ENCODE results near the gene C7orf33. TPM values are rescaled to one million over a fixed set of nuclear protein-coding genes. Genes with fewer than 3 reads are reported as not detected.

C7orf33 gene
- total RNA-seq, 4 donors from 2014 or later: not detected

DNA sequence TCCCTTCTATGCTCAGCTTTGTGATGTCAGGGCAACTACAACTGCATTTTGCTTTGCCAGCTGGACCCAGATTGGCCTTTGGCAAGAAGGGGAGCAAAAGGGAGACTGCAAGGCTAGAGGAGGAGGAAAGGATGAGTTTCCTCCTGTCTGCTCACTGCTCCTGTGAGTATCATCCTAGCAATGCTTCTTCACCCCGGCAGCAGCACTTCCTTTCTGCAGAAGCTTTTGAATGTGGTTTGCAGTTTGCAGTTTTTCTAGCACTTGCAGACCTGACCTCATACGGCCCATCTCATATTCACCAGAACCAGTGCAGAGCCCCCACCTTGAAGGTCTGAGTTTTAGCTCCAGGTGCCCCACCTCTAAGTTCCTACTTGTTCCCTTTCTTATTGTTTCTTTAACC lies 14.8 kb downstream of the C7orf33 start:
- 56 to 65% methylated on average over 2 of the region's 2 CpGs for WGBS, 2 donors (ENCODE audit: low coverage in 1 of 2)
- DNase-seq: no peak
- TF ChIP-seq EP300 (IDR thresholded peaks at IDR 0.05; ENCODE audit: low read depth) (no peak), POLR2AphosphoS5 (IDR thresholded peaks at IDR 0.05) (no peak), POLR2A (IDR thresholded peaks at IDR 0.05) (no peak)
- TF ChIP-seq, protein P1, sequence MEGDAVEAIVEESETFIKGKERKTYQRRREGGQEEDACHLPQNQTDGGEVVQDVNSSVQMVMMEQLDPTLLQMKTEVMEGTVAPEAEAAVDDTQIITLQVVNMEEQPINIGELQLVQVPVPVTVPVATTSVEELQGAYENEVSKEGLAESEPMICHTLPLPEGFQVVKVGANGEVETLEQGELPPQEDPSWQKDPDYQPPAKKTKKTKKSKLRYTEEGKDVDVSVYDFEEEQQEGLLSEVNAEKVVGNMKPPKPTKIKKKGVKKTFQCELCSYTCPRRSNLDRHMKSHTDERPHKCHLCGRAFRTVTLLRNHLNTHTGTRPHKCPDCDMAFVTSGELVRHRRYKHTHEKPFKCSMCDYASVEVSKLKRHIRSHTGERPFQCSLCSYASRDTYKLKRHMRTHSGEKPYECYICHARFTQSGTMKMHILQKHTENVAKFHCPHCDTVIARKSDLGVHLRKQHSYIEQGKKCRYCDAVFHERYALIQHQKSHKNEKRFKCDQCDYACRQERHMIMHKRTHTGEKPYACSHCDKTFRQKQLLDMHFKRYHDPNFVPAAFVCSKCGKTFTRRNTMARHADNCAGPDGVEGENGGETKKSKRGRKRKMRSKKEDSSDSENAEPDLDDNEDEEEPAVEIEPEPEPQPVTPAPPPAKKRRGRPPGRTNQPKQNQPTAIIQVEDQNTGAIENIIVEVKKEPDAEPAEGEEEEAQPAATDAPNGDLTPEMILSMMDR (IDR thresholded peaks at IDR 0.05): no peak
- in situ Hi-C loops (cut with MboI; ENCODE audit: low pct_ligation_motif_present in 1 of 4, low pct_unique_long_range_greater_than_20kb in 1 of 4, low sequenced_read_pairs in 3 of 4) (no loop called here), intact Hi-C loops (cut with DNase I; ENCODE audit: low total_unique reads) (no loop called here)
- Histone ChIP-seq H3K4me1 (no peaks in the 10 kb centered on the region), H3K27ac (no peak overlapping the region), H3K27me3 (peaks cover 25% of the 10 kb centered on the region), H3K4me3 (no peak overlapping the region), H3K9me3 (peaks cover 0 to 5% of the 10 kb centered on the region in 2 donors), H3K36me3 (no peaks in the 10 kb centered on the region)

DNA sequence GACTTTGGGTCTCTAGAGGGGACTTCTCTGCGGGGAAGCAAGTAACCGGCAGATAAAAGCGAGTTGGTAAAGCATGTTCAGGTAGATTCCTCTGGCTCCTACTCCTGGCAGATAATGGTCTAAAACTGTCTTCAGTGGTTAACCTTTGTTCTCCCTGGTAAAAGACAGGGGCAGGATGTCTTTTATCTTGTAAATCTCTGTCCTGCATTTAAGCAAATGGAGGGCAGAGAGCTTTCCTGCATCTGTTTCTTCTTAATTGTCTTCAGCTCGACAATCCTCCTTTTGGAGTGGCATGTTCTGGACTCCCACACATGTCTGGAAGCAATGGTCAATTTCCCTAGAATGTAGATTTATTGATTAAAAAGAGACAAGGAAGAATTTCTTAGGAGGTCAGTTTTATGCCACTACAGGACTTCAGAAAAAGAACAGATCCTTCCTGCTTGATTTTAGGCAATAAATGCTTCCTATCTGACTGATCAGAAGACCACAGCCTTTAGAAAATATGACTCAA lies 16.6 kb downstream of the C7orf33 start:
- Histone ChIP-seq H3K36me3 (no peaks in the 10 kb centered on the region), H3K9me3 (peaks cover 0 to 5% of the 10 kb centered on the region in 2 donors), H3K27me3 (peaks cover 25% of the 10 kb centered on the region), H3K4me1 (no peaks in the 10 kb centered on the region), H3K27ac (no peak overlapping the region), H3K4me3 (no peak overlapping the region)
- no peak for DNase-seq
- TF ChIP-seq, protein P1 (IDR thresholded peaks at IDR 0.05): no peak
- TF ChIP-seq POLR2A (IDR thresholded peaks at IDR 0.05) (no peak), EP300 (IDR thresholded peaks at IDR 0.05; ENCODE audit: low read depth) (no peak), POLR2AphosphoS5 (IDR thresholded peaks at IDR 0.05) (no peak)
- in situ Hi-C loops (cut with MboI; ENCODE audit: low pct_ligation_motif_present in 1 of 4, low pct_unique_long_range_greater_than_20kb in 1 of 4, low sequenced_read_pairs in 3 of 4): no loop called here
- intact Hi-C loops (cut with DNase I; ENCODE audit: low total_unique reads): no loop called here
- 39 to 46% methylated on average over 2 to 4 of the region's 4 CpGs for WGBS, 2 donors (ENCODE audit: low coverage in 1 of 2)

DNA sequence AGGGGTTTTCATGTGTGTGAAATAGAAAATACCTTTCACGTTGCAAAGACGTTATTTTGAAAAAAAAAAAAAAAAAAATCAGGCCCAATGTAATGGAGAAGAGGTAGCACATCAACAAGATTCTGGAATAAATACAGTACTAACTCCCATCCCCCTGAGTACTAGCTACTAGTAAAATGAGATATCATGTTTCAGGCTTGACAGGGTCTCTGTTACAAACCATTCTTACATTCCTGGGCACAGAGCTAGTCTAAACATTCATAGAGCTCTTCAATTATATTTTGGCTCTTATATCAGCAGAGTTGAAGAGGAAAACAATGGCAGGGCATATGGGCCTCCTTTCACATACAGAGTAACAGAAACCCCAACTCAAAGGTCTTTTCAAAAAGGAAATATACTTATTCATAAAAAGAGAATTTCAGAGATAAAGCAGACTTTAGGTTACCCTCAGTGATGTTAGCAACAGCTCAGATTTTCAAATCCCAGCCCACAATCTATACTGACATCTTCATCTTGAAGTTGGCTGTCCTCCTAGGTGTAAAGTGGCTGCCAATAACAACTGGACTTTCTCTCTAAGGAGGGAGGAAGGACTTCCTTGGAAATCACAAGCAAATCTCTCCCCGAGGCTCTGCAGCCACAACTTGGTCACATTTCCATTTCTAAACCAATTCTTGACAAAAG lies 18.6 kb downstream of the C7orf33 start:
- H3K9me3 ChIP-seq: peaks cover 0 to 5% of the 10 kb centered on the region in 2 donors
- WGBS, 2 donors (ENCODE audit: low coverage in 1 of 2): 67% methylated on average over 3 of the region's 3 CpGs; no CpG with 5 or more reads in 1 of the 2 donors
- peaks cover 13% of the 10 kb centered on the region for H3K27me3 ChIP-seq
- intact Hi-C loops (cut with DNase I; ENCODE audit: low total_unique reads) (no loop called here), in situ Hi-C loops (cut with MboI; ENCODE audit: low pct_ligation_motif_present in 1 of 4, low pct_unique_long_range_greater_than_20kb in 1 of 4, low sequenced_read_pairs in 3 of 4) (no loop called here)
- no peaks in the 10 kb centered on the region for H3K36me3 ChIP-seq
- H3K4me1 ChIP-seq: no peaks in the 10 kb centered on the region
- no peak overlapping the region for H3K4me3 ChIP-seq
- no peak overlapping the region for H3K27ac ChIP-seq
- no peak for TF ChIP-seq POLR2AphosphoS5 (IDR thresholded peaks at IDR 0.05)
- TF ChIP-seq EP300 (IDR thresholded peaks at IDR 0.05; ENCODE audit: low read depth): no peak
- no peak for TF ChIP-seq POLR2A (IDR thresholded peaks at IDR 0.05)
- TF ChIP-seq, protein P1 (IDR thresholded peaks at IDR 0.05): no peak
- DNase-seq: no peak

DNA sequence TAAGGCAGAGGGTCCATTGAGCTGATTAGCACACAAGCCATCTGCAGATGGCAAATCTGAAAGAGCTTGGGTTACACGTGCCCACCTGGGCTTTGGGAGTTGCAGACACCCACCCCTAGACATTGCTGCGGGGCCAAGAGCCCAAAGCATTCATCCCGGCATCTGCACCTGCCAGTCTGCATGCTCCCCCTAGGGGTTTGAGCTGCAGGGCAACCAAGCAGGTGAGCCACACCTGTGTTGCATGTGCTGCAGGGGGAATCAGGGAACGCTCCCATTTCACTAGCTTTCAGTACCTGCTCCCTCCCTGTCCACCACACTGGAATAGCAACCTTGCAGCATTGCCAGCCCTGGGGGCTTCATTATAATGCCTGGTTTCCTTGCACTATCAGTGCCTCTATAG lies 21.1 kb downstream of the C7orf33 start:
- Histone ChIP-seq H3K27me3 (peaks cover 24% of the 10 kb centered on the region), H3K4me3 (no peak overlapping the region), H3K9me3 (no peaks in the 10 kb centered on the region), H3K36me3 (no peaks in the 10 kb centered on the region), H3K4me1 (no peaks in the 10 kb centered on the region), H3K27ac (no peak overlapping the region)
- no peak for DNase-seq
- WGBS, 2 donors (ENCODE audit: low coverage in 1 of 2): 49% methylated on average over 4 of the region's 4 CpGs; no CpG with 5 or more reads in 1 of the 2 donors
- intact Hi-C loops (cut with DNase I; ENCODE audit: low total_unique reads) (no loop called here), in situ Hi-C loops (cut with MboI; ENCODE audit: low pct_ligation_motif_present in 1 of 4, low pct_unique_long_range_greater_than_20kb in 1 of 4, low sequenced_read_pairs in 3 of 4) (no loop called here)
- TF ChIP-seq POLR2A (IDR thresholded peaks at IDR 0.05) (no peak), EP300 (IDR thresholded peaks at IDR 0.05; ENCODE audit: low read depth) (no peak), POLR2AphosphoS5 (IDR thresholded peaks at IDR 0.05) (no peak)
- TF ChIP-seq, protein P1 (IDR thresholded peaks at IDR 0.05): no peak

Data from transverse colon (tissue), 4 donors.